ENCODE results near the gene TPRA1. TPM values are rescaled to one million over a fixed set of nuclear protein-coding genes. Genes with fewer than 3 reads are reported as not detected.

Gene TPRA1
- polyA plus RNA-seq, 1 experiment = 20.6 TPM

DNA sequence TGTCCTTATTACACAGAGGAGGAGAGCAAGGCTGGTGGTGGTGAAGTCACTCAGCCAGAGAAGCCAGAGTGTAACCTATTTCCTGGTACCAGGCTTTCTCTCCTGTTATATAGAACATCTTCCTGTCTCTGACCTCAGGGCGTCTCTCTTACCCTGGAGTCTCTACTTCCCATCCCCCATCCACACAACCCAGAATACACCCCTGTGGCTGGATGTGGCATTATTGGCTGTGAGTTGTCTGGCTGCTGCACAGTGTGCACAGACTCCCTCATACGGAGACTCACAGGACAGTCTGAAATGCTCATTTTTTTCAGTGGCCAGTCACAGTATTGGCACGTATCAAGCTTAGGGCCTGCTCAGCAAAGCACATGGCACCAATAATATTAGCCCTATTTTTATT is 47.0 kb upstream of the TPRA1 start:
- DNase-seq (ENCODE audit: low read depth, low spot score) = no peak
- ChIA-PET POLR2A (no interaction called here), CTCF (no interaction called here)

DNA sequence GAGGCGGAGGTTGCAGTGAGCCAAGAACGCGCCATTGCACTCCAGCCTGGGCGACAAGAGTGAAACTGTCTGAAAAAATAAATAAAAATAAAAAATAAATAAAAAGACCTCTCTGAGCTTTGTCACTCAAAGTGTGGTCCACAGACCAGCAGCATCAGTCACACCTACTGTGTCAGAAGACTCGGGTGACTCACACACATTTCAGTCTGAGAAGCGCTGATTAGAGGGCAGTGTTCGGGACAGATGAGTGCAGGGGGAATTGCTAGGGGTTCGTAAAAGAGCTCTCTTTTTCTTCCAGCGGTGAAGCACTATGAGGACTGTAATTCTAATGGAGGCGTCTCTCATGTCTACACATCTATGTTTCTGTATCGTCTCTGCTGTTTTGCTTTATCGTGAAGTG is 44.1 kb upstream of the TPRA1 start:
- TF ChIP-seq, protein P1, sequence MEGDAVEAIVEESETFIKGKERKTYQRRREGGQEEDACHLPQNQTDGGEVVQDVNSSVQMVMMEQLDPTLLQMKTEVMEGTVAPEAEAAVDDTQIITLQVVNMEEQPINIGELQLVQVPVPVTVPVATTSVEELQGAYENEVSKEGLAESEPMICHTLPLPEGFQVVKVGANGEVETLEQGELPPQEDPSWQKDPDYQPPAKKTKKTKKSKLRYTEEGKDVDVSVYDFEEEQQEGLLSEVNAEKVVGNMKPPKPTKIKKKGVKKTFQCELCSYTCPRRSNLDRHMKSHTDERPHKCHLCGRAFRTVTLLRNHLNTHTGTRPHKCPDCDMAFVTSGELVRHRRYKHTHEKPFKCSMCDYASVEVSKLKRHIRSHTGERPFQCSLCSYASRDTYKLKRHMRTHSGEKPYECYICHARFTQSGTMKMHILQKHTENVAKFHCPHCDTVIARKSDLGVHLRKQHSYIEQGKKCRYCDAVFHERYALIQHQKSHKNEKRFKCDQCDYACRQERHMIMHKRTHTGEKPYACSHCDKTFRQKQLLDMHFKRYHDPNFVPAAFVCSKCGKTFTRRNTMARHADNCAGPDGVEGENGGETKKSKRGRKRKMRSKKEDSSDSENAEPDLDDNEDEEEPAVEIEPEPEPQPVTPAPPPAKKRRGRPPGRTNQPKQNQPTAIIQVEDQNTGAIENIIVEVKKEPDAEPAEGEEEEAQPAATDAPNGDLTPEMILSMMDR (IDR thresholded peaks at IDR 0.05; ENCODE audit: low read depth, low read length) = no peak
- DNase-seq (ENCODE audit: low read depth, low spot score) = no peak
- Histone ChIP-seq H3K27me3 (ENCODE audit: control insufficient read depth, insufficient read depth, low read length) (peaks cover 24% of the 10 kb centered on the region), H3K9me3 (ENCODE audit: control insufficient read depth, insufficient read depth, low read length) (0 out of 2 replicates have a peak, but pooled peaks cover 3% of the 10 kb centered on the region), H3K27ac (ENCODE audit: low read depth, low read length) (no peak overlapping the region), H3K4me3 (ENCODE audit: low read depth, low read length) (no peak overlapping the region)
- ChIA-PET POLR2A (interaction anchor here (0.7 kb wide), 1 partner anchor 373 kb away, joined by 3 read pairs; no protein-coding TSS in a partner anchor), CTCF (interaction anchor here (1.1 to 1.6 kb wide), 2 partner anchors 17 to 60 kb away, joined by 5 to 6 read pairs; no protein-coding TSS in a partner anchor)

More for the DNA sequence above, 47.0 kb upstream of the TPRA1 start:
- H3K9me3 ChIP-seq (ENCODE audit: control insufficient read depth, insufficient read depth, low read length) = no peaks in the 10 kb centered on the region
- H3K27me3 ChIP-seq (ENCODE audit: control insufficient read depth, insufficient read depth, low read length) = peaks cover 4% of the 10 kb centered on the region
- no peak overlapping the region for H3K4me3 ChIP-seq (ENCODE audit: low read depth, low read length)
- no peak overlapping the region for H3K27ac ChIP-seq (ENCODE audit: low read depth, low read length)
- TF ChIP-seq, protein P1 (IDR thresholded peaks at IDR 0.05; ENCODE audit: low read depth, low read length) = no peak

- ChIA-PET CTCF (interaction anchor here (1.1 kb wide), 2 partner anchors 20 to 59 kb away, joined by 3 read pairs; no protein-coding TSS in a partner anchor), POLR2A (no interaction called here)
- H3K27ac ChIP-seq (ENCODE audit: low read depth, low read length) = no peak overlapping the region
- no peak for DNase-seq (ENCODE audit: low read depth, low spot score)
- H3K4me3 ChIP-seq (ENCODE audit: low read depth, low read length) = no peak overlapping the region
- H3K27me3 ChIP-seq (ENCODE audit: control insufficient read depth, insufficient read depth, low read length) = peaks cover 35% of the 10 kb centered on the region
- peaks cover 6% of the 10 kb centered on the region; the same call in 1 of the 2 replicates for H3K9me3 ChIP-seq (ENCODE audit: control insufficient read depth, insufficient read depth, low read length)
- TF ChIP-seq, protein P1 (IDR thresholded peaks at IDR 0.05; ENCODE audit: low read depth, low read length) = no peak
Observed at GRCh38 chr3:127632035-127632820, 41.7 kb upstream of the TPRA1 start.

DNA sequence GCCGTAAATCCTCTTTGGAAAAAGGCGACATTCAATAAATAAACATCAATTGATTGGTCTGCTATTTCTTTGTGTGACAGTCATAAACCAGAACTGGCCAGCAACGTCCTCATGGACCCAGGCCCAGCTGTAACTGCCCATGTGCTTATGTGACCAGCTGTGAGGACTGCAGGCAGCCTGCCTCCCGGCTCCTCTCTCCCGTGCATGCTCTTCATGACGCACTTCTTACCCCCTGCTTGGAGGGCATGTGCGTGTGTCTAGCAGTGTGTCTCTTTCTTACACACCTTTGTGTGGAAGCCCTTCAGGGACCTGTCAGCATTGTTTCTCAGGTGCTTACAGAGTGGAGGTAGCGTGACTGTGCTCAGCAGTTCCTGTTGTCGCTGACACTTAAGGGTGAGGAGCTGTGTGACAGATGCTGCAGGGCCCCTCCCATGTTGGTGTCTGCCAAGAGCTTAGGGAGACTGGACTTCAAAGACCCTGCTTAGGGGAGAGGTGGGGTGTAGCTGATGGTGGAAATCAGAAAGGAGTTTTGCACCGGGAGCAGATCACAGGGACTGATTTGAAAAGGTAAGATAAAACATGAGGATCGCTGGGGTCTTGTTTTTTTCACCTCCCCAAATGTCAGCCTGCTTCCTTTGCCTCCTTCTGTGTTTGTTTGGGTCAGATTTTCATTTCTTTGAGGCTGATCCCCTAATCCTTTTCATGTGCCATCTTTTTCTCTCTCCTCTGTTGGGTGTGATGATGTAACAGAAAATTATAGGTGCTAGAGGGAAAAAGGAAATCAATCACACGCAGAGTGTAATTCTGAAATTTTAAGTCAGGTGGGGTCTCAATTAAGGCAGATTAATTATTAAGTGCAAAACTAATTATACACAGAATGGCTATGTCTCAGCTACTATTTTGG is 40.5 kb upstream of the TPRA1 start:
- no peak for DNase-seq (ENCODE audit: low read depth, low spot score)
- H3K27me3 ChIP-seq (ENCODE audit: control insufficient read depth, insufficient read depth, low read length) = peaks cover 42% of the 10 kb centered on the region
- H3K27ac ChIP-seq (ENCODE audit: low read depth, low read length) = no peak overlapping the region
- POLR2A ChIA-PET = no interaction called here
- TF ChIP-seq, protein P1 (IDR thresholded peaks at IDR 0.05; ENCODE audit: low read depth, low read length) = no peak
- no peak overlapping the region for H3K4me3 ChIP-seq (ENCODE audit: low read depth, low read length)
- CTCF ChIA-PET = no interaction called here
- H3K9me3 ChIP-seq (ENCODE audit: control insufficient read depth, insufficient read depth, low read length) = peaks cover 6% of the 10 kb centered on the region; the same call in 1 of the 2 replicates
